NT2/D1 (cell line): ENCODE data around the gene ANKS6.

Experiments used
- DNase-seq: peaks from one replicate; pipeline ENCODE4 v3.0.0-alpha.2; 2011; ENCODE audit warnings: low read depth, low spot score
- H3K27me3 ChIP-seq: 2 replicates; pipeline ENCODE4 v1.6.0; 2011; ENCODE audit warnings: mild to moderate bottlenecking; ENCODE audit not compliant: insufficient read length, insufficient read depth
- H3K36me3 ChIP-seq: 2 replicates; pipeline ENCODE4 v1.6.1; 2011; ENCODE audit warnings: mild to moderate bottlenecking, low read length, mixed read lengths; ENCODE audit not compliant: insufficient read depth, insufficient read length
- H3K4me1 ChIP-seq: 2 replicates; pipeline ENCODE4 v1.5.1; 2011; ENCODE audit not compliant: insufficient read depth, insufficient read length
- H3K4me3 ChIP-seq: 2 replicates; pipeline ENCODE4 v1.5.1; 2011; ENCODE audit warnings: low read depth; ENCODE audit not compliant: insufficient read length
- H3K9ac ChIP-seq: 2 replicates; pipeline ENCODE4 v1.6.0; 2011; ENCODE audit warnings: low read depth; ENCODE audit not compliant: insufficient read length
- H3K9me3 ChIP-seq: 2 replicates; pipeline ENCODE4 v1.5.1; 2011; ENCODE audit warnings: mild to moderate bottlenecking, low read length; ENCODE audit not compliant: insufficient read depth
- SUZ12 ChIP-seq: IDR thresholded peaks from 2 replicates; pipeline ENCODE4 v1.6.1; 2011; ENCODE audit not compliant: insufficient read length, insufficient read depth; ENCODE audit errors: extremely low read depth
- YY1 ChIP-seq: IDR thresholded peaks from 2 replicates; pipeline ENCODE4 v1.6.1; 2011; ENCODE audit not compliant: insufficient read length, insufficient read depth
- ZNF274 ChIP-seq: IDR thresholded peaks from 2 replicates; pipeline ENCODE4 v1.6.1; 2011; ENCODE audit warnings: mild to moderate bottlenecking, low read depth, low read length

Gene ANKS6

DNA sequence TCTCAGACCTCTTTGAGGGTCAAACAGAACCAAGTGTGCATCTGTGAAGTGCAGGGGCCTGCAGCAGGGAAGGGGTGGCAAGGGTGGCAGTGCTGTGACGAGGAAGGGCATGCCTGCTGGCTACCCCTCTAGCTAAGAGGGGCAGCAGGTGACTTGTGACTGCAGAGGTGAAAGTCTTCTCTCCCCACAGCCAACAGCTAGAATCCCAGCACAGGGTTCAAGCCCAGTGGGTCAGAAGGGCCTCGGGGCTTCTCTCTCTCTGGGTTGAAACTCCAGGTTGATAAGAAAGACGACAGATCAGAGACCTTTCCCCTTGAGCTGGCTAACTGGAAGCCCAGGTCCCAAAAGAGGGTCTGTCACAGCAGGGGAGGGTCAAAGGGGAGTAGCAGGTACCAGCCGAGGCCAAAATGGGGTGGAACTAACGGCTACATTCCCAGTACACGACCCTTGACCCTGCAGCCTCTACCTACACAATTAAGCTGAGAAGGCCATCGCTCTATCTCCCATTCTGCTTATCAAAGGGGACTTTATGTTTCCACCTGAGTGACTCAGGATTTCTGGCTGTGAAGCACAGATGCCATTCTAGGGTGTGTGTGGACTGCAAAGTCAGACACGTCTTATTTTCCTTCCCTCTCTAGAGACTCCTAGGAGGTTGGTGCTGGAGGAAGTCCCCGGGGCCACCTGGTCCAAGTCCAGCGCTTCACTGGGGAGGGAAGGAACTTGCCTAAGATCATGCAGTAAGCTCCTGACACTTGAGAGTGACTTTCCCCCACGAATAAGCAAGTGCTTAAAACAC is 14.6 kb downstream of the ANKS6 start:
- DNase-seq, result no peak
- Histone ChIP-seq H3K36me3 (peaks cover 67% of the 10 kb centered on the region), H3K4me1 (peaks cover 2% of the 10 kb centered on the region), H3K9me3 (no peaks in the 10 kb centered on the region), H3K27me3 (no peaks in the 10 kb centered on the region), H3K4me3 (no peak overlapping the region), H3K9ac (no peak overlapping the region)
- TF ChIP-seq YY1 (no peak), SUZ12 (no peak), ZNF274 (no peak)

DNA sequence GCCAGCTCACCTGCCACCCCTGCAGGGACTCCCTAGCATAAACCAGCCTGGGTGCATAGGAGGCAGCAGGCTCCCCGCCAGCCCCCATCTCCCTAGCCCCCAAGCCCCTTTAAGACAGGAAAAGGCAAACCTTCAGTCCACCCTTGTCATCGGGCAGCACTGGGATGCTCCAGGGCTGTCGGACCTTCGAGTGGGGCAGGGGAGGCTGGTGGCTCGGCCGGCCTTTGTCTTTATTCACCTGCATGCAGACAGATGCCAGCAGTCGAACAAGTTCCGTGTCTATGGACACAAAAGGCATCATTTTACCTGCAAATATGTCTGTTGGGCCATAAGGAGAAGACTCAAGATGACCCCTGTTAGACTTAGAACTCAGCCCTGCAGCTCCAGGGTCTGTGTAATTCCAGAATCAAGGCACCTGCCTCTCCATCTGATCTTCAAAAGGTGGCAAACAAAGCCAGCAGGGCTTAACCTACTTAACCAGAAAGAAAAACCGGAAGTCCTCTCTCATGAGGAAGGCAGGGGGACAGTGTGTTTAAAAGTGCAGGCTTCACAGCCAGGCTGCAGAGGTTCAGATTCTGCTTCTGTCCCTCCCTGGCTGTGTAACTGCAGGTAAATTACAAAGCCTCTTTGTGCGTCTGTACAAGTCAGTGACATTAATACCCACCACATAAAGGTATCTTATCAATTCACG is 16.2 kb downstream of the ANKS6 start:
- TF ChIP-seq SUZ12 (no peak), ZNF274 (no peak), YY1 (no peak)
- no peak for DNase-seq
- Histone ChIP-seq H3K4me1 (peaks cover 2% of the 10 kb centered on the region), H3K9me3 (no peaks in the 10 kb centered on the region), H3K27me3 (no peaks in the 10 kb centered on the region), H3K9ac (no peak overlapping the region), H3K4me3 (no peak overlapping the region), H3K36me3 (peaks cover 62% of the 10 kb centered on the region)

DNA sequence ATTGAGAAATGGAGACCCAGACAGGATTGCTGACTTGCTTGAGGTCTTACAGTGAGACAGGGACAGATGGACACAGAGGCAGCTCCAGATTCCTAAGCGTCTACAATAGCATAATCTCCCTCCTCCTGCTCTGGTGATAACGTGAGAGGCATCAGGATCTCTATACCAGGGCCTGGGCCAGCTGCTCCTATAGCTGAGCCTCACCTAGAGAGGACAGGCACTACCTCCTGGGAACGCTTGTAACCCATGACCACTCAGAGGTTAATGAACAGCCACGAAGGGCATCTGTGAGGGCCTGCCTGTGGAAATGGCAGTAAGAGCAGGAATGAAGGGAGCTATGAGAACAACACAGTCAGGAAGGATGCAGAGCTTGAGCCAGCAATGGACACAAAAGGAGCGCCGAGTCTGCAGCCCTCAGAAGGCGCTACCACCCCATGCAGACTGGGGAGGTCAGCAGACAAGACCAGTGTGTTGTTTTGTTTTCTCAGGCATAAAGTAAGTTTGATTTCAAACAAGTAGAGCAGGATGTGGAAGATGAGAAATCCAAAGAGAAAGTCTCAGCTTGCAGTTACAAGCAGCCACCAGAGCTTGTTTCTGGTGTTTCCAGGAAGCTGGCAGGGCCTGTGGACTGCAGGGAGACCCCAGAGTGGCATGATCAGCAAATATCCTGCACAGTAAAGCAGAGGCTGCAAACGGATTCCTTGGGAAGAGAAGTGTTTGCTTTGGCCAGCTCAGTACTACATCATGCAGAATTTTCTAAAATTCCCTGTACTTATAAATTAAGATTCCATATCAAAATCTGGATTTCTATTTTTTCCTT is 17.4 kb downstream of the ANKS6 start:
- Histone ChIP-seq H3K9ac (no peak overlapping the region), H3K4me1 (peaks cover 4% of the 10 kb centered on the region), H3K9me3 (no peaks in the 10 kb centered on the region), H3K27me3 (no peaks in the 10 kb centered on the region), H3K4me3 (no peak overlapping the region), H3K36me3 (peaks cover 64% of the 10 kb centered on the region)
- no peak for DNase-seq
- no peak for TF ChIP-seq YY1
- TF ChIP-seq ZNF274, result no peak
- TF ChIP-seq SUZ12, result no peak

DNA sequence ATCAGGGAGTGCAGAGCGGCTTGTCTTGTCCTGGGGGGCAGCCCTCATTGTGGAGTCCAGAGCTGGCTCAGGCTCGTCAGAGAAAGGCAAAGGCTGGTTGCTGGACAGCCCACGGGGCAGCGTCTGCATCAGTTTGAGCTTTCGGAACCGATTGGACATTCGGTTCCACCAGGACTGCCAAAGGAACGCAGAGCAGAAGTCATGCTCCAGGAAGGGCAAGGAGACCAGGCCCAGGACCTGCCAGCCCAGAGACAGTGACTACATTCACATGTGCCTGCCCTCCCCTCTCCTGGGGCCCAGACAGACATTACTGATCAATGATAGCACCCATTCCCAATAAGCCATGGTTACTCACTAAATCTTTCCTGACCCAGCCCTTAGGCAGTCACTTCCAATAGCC is 18.1 kb downstream of the ANKS6 start:
- Histone ChIP-seq H3K9me3 (no peaks in the 10 kb centered on the region), H3K36me3 (peaks cover 64% of the 10 kb centered on the region), H3K9ac (no peak overlapping the region), H3K4me1 (peaks cover 4% of the 10 kb centered on the region), H3K27me3 (no peaks in the 10 kb centered on the region), H3K4me3 (no peak overlapping the region)
- no peak for DNase-seq
- no peak for TF ChIP-seq ZNF274
- no peak for TF ChIP-seq YY1
- TF ChIP-seq SUZ12, result no peak

DNA sequence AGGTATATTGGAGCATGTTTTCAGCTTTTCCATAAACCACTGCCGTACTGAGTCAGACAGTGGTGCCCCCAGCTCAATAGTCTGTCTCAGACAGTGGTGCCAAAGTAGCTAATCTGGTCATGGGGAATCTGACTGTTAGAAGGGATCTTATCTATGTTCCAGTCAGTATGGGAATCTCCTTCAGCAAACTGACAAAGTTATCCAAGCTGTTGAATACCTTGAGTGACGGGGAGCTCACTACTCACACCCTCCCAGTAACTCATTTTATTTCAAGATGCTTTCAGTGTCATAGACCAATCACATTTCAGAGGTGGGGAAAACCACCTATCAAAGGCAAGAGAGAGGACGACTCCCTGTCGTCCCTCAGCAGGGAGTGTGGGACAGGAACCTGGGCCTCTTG is 18.7 kb downstream of the ANKS6 start:
- Histone ChIP-seq H3K9me3 (no peaks in the 10 kb centered on the region), H3K4me3 (no peak overlapping the region), H3K4me1 (peaks cover 4% of the 10 kb centered on the region), H3K36me3 (peaks cover 65% of the 10 kb centered on the region), H3K27me3 (no peaks in the 10 kb centered on the region), H3K9ac (no peak overlapping the region)
- TF ChIP-seq SUZ12, result no peak
- TF ChIP-seq YY1, result no peak
- no peak for TF ChIP-seq ZNF274
- no peak for DNase-seq

DNA sequence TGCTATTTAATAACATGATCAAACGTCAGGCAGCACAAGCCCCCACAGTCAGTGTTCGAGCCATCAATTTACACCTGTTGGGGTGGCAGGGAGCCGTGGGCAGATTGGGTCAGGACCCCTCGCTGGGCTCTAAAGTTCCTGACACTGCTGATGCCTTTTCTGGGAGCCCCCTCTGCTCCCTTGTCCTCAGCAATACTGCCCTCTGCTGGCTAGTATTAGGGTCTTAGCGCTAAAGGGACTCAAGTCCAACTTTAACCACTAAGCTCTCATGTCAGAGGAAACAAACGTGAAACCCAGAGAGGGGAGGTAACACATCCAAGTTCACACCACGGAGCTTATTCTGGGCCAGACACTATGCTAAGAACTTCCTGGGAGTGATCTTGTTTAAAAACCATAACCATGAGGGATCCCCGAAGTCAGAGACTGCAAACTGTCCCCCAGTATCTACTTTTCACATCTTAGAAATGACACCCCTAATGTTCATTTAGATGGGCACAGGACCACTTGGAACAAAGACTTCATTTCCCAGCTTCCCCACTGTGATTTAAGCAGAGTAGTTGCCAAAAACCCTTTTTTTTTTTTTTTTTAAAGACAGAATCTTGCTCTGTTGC is 20.4 kb downstream of the ANKS6 start:
- no peak overlapping the region for H3K4me3 ChIP-seq
- no peaks in the 10 kb centered on the region for H3K27me3 ChIP-seq
- no peak for TF ChIP-seq SUZ12
- TF ChIP-seq ZNF274, result no peak
- no peak for TF ChIP-seq YY1
- no peak overlapping the region for H3K9ac ChIP-seq
- H3K9me3 ChIP-seq, result no peaks in the 10 kb centered on the region
- DNase-seq, result peak; percentile 64
- H3K4me1 ChIP-seq, result peaks cover 2% of the 10 kb centered on the region
- peaks cover 65% of the 10 kb centered on the region for H3K36me3 ChIP-seq

DNA sequence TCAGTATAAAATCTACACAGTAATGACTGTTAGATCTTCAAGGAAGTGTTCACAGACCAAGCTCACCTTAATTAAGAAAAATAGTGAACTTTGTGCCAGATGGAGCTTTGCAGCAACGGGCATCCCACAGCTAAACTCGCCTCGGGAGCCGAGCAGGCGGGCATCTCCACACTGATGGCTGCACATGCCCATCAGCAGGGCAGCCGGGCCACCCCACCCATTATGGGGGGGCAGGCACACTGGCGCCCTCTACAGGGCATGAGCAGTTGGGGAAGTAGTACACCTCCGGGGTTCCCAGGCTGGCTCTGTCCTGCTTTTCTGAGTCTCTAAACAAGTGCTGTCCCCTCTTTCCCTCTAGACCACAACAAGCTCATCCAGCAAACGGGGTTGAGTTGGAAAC is 21.6 kb downstream of the ANKS6 start:
- H3K9ac ChIP-seq, result no peak overlapping the region
- H3K36me3 ChIP-seq, result peaks cover 69% of the 10 kb centered on the region
- DNase-seq, result peak; percentile 22
- no peaks in the 10 kb centered on the region for H3K9me3 ChIP-seq
- H3K4me3 ChIP-seq, result no peak overlapping the region
- H3K27me3 ChIP-seq, result no peaks in the 10 kb centered on the region
- TF ChIP-seq ZNF274 (no peak), SUZ12 (no peak), YY1 (no peak)
- H3K4me1 ChIP-seq, result peaks cover 2% of the 10 kb centered on the region
